Stimulated activated naive CD4-positive, alpha-beta T cell treated with Interleukin-2 at 50 U/mL for 16 hours (primary cell): Measurements from ENCODE around the gene B3GNT8.
"Not testable (repeated sequence)": the region's sequence is repeated elsewhere in the genome, so short reads cannot be mapped to it uniquely, and the experiment has no call there.

Experiments
- DNase-seq: peaks from one replicate; lab custom pipeline; 2025; lab: John Stamatoyannopoulos, UW

The B3GNT8 gene

GRCh38 chr19:41413947-41414346 lies 13.2 kb downstream of the B3GNT8 start:
- DNase-seq, result no peak

- DNase-seq, result no peak
These were observed 14.2 kb downstream of the B3GNT8 start for GRCh38 chr19:41412953-41413352.

GRCh38 chr19:41411968-41412265 lies 15.3 kb downstream of the B3GNT8 start:
- DNase-seq, result no peak

- no peak for DNase-seq
These were observed 15.8 kb downstream of the B3GNT8 start for GRCh38 chr19:41411100-41411967.

- DNase-seq, result no peak
These were observed 16.7 kb downstream of the B3GNT8 start for GRCh38 chr19:41410336-41411054.

- DNase-seq, result no peak
These were observed 17.9 kb downstream of the B3GNT8 start for GRCh38 chr19:41409288-41409687.

GRCh38 chr19:41408846-41409245 lies 18.3 kb downstream of the B3GNT8 start:
- not testable (repeated sequence) for DNase-seq

- no peak for DNase-seq
These were observed 18.9 kb downstream of the B3GNT8 start for GRCh38 chr19:41408256-41408655.

GRCh38 chr19:41407271-41407670 lies 19.9 kb downstream of the B3GNT8 start:
- DNase-seq, result no peak

- DNase-seq, result no peak
These were observed 21.4 kb downstream of the B3GNT8 start for GRCh38 chr19:41405776-41406175.

- DNase-seq, result no peak
These were observed 23.8 kb downstream of the B3GNT8 start for GRCh38 chr19:41403181-41403970.

- no peak for DNase-seq
These were observed 25.2 kb downstream of the B3GNT8 start for GRCh38 chr19:41402010-41402409.

- DNase-seq, result no peak
These were observed 25.7 kb downstream of the B3GNT8 start for GRCh38 chr19:41401483-41401882.

GRCh38 chr19:41399525-41399924 lies 27.6 kb downstream of the B3GNT8 start:
- no peak for DNase-seq

GRCh38 chr19:41399091-41399490 lies 28.1 kb downstream of the B3GNT8 start:
- DNase-seq, result no peak

- no peak for DNase-seq
These were observed 28.6 kb downstream of the B3GNT8 start for GRCh38 chr19:41398598-41398997.

- no peak for DNase-seq
These were observed 29.1 kb downstream of the B3GNT8 start for GRCh38 chr19:41398050-41398418.

- DNase-seq, result peak; percentile 99
These were observed 29.8 kb downstream of the B3GNT8 start, which contains the start of the genes BCKDHA and EXOSC5 for GRCh38 chr19:41397086-41398049. BCKDHA (plus strand) TSS chr19:41397818; CDS start chr19:41397828, 10 bp downstream. EXOSC5 (minus strand) TSS chr19:41397359; CDS start chr19:41397328, 31 bp downstream.

- DNase-seq, result no peak
These were observed 31.8 kb downstream of the B3GNT8 start for GRCh38 chr19:41395355-41395754.

- no peak for DNase-seq
These were observed 34.4 kb downstream of the B3GNT8 start for GRCh38 chr19:41392775-41393174.

- DNase-seq, result no peak
These were observed 35.6 kb downstream of the B3GNT8 start for GRCh38 chr19:41391618-41392017.
